ENCODE results near the gene FIGNL2. TPM values are rescaled to one million over a fixed set of nuclear protein-coding genes. Genes with fewer than 3 reads are reported as not detected.

Gene FIGNL2
- total and polyA plus RNA-seq, 2 of the 13 experiments (the other 11 are each of a cell fraction or from before 2014, with no cell fraction given), result 0.82 to 1.00 TPM

DNA sequence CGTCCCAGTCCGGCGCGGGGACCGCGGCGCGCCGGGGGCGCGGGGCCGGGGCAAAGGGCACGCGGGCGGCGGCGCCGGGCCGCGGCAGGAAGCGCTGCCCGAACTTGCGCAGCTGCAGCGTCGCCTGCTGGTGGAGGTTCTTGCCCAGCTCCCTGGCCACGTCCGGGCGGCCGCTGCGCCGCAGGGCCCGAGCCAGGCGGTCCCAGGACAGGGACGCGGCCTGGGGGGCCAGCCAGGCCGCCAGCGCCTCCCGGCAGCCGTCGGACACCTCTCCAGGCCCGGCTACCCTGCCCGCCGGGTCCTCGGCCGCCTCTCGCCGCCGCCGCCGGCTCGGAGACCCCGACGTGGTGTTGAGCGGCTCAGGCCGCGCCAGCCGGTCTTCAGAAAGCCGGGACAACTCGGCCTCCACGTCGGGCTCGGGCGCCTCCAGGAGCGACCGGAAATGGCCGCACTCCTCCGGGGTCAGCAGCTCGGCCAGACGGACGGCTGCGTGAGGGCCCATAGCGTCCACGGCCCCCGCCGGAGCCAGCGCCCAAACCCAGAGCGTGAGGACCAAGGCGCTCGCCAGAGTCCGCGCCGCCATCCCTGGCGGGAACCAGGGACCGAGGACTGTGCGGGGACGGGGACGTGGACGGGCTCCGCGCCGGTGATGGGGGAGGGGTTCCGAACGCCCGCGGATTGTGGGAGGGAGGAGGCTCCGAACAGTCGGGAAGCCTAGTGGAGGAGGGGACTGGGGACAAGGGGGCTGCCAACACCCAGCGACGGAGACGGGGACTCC lies 34.0 kb downstream of the FIGNL2 start (continued):
- TF ChIP-seq STAG1 (CRISPR knock-in tag; IDR thresholded peaks at IDR 0.05), result peak; percentile 68
- TF ChIP-seq, protein P1, sequence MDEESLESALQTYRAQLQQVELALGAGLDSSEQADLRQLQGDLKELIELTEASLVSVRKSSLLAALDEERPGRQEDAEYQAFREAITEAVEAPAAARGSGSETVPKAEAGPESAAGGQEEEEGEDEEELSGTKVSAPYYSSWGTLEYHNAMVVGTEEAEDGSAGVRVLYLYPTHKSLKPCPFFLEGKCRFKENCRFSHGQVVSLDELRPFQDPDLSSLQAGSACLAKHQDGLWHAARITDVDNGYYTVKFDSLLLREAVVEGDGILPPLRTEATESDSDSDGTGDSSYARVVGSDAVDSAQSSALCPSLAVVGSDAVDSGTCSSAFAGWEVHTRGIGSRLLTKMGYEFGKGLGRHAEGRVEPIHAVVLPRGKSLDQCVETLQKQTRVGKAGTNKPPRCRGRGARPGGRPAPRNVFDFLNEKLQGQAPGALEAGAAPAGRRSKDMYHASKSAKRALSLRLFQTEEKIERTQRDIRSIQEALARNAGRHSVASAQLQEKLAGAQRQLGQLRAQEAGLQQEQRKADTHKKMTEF (CRISPR knock-in tag; IDR thresholded peaks at IDR 0.05), result no peak; the same call in 1 of the 2 replicates
- TF ChIP-seq CENPBD1 (CRISPR knock-in tag; IDR thresholded peaks at IDR 0.05; ENCODE audit: borderline replicate concordance, low read depth), result no peak
- TF ChIP-seq, protein P2, sequence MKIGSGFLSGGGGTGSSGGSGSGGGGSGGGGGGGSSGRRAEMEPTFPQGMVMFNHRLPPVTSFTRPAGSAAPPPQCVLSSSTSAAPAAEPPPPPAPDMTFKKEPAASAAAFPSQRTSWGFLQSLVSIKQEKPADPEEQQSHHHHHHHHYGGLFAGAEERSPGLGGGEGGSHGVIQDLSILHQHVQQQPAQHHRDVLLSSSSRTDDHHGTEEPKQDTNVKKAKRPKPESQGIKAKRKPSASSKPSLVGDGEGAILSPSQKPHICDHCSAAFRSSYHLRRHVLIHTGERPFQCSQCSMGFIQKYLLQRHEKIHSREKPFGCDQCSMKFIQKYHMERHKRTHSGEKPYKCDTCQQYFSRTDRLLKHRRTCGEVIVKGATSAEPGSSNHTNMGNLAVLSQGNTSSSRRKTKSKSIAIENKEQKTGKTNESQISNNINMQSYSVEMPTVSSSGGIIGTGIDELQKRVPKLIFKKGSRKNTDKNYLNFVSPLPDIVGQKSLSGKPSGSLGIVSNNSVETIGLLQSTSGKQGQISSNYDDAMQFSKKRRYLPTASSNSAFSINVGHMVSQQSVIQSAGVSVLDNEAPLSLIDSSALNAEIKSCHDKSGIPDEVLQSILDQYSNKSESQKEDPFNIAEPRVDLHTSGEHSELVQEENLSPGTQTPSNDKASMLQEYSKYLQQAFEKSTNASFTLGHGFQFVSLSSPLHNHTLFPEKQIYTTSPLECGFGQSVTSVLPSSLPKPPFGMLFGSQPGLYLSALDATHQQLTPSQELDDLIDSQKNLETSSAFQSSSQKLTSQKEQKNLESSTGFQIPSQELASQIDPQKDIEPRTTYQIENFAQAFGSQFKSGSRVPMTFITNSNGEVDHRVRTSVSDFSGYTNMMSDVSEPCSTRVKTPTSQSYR (CRISPR knock-in tag; IDR thresholded peaks at IDR 0.05; ENCODE audit: borderline replicate concordance), result peak; percentile 75; the same call in 1 of the 2 replicates
- no peak for TF ChIP-seq TOE1 (CRISPR knock-in tag; IDR thresholded peaks at IDR 0.05)
- no peak for TF ChIP-seq ATF3 (CRISPR knock-in tag; IDR thresholded peaks at IDR 0.05)
- 0 out of 2 replicates have a peak, but pooled peaks have one; percentile 32 for TF ChIP-seq ZNF362 (CRISPR knock-in tag; IDR thresholded peaks at IDR 0.05; ENCODE audit: borderline replicate concordance)
- TF ChIP-seq ZFYVE20 (CRISPR knock-in tag; IDR thresholded peaks at IDR 0.05; ENCODE audit: borderline replicate concordance, low read depth), result peak; percentile 68; the same call in 1 of the 2 replicates
- TF ChIP-seq ZNF569 (CRISPR knock-in tag; IDR thresholded peaks at IDR 0.05; ENCODE audit: borderline replicate concordance), result no peak
- TF ChIP-seq ZNF782 (CRISPR knock-in tag; IDR thresholded peaks at IDR 0.05; ENCODE audit: borderline replicate concordance), result 0 out of 2 replicates have a peak, but pooled peaks have one; percentile 65
- TF ChIP-seq ZIK1 (CRISPR knock-in tag; IDR thresholded peaks at IDR 0.05; ENCODE audit: borderline replicate concordance, low read depth), result 0 out of 2 replicates have a peak, but pooled peaks have one; percentile 36
- peak; percentile 64 for TF ChIP-seq RBM39 (IDR thresholded peaks at IDR 0.05; ENCODE audit: low read depth, low read length, poor library complexity, severe bottlenecking)
- TF ChIP-seq, protein P3, sequence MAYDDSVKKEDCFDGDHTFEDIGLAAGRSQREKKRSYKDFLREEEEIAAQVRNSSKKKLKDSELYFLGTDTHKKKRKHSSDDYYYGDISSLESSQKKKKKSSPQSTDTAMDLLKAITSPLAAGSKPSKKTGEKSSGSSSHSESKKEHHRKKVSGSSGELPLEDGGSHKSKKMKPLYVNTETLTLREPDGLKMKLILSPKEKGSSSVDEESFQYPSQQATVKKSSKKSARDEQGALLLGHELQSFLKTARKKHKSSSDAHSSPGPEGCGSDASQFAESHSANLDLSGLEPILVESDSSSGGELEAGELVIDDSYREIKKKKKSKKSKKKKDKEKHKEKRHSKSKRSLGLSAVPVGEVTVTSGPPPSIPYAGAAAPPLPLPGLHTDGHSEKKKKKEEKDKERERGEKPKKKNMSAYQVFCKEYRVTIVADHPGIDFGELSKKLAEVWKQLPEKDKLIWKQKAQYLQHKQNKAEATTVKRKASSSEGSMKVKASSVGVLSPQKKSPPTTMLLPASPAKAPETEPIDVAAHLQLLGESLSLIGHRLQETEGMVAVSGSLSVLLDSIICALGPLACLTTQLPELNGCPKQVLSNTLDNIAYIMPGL (CRISPR knock-in tag; IDR thresholded peaks at IDR 0.05; ENCODE audit: borderline replicate concordance in 1 of 2, low read depth in 1 of 2), result peak; percentile 65 to 80; a peak in 3 of 4 replicates
- TF ChIP-seq ZSCAN22 (CRISPR knock-in tag; IDR thresholded peaks at IDR 0.05), result peak; percentile 88; the same call in 1 of the 2 replicates
- no peak; the same call in 1 of the 2 replicates for TF ChIP-seq YEATS4 (CRISPR knock-in tag; IDR thresholded peaks at IDR 0.05; ENCODE audit: borderline replicate concordance)
- no peak; the same call in 1 of the 2 replicates for TF ChIP-seq ZNF3 (CRISPR knock-in tag; IDR thresholded peaks at IDR 0.05)

Measured in HepG2 (cell line).